MM.1S (cell line): Measurements from ENCODE around the gene ZSCAN20.

Experiments used
- EZH2 ChIP-seq: fragments of 300-600 bp; sonication (generic); optimal IDR thresholded peaks from 2 replicates; pipeline ENCODE3; 2017; ENCODE audit warnings: low read depth, mild to moderate bottlenecking, antibody characterized with exemption, low read length, mixed read lengths
- EZH2phosphoT487 ChIP-seq: fragments of 300-600 bp; sonication (generic); IDR thresholded peaks from 2 replicates; pipeline ENCODE4 v1.6.1; 2018; ENCODE audit warnings: antibody characterized with exemption, low read length
- TF ChIP-seq, protein P1 (sequence below): fragments of 300-600 bp; sonication (generic); IDR thresholded peaks from 2 replicates; pipeline ENCODE4 v1.5.1; 2016; ENCODE audit warnings: antibody characterized with exemption, low read length, mixed read lengths

GRCh38 chr1:33468967-33469366 lies 3.5 kb upstream of the ZSCAN20 start:
- TF ChIP-seq, protein P1, sequence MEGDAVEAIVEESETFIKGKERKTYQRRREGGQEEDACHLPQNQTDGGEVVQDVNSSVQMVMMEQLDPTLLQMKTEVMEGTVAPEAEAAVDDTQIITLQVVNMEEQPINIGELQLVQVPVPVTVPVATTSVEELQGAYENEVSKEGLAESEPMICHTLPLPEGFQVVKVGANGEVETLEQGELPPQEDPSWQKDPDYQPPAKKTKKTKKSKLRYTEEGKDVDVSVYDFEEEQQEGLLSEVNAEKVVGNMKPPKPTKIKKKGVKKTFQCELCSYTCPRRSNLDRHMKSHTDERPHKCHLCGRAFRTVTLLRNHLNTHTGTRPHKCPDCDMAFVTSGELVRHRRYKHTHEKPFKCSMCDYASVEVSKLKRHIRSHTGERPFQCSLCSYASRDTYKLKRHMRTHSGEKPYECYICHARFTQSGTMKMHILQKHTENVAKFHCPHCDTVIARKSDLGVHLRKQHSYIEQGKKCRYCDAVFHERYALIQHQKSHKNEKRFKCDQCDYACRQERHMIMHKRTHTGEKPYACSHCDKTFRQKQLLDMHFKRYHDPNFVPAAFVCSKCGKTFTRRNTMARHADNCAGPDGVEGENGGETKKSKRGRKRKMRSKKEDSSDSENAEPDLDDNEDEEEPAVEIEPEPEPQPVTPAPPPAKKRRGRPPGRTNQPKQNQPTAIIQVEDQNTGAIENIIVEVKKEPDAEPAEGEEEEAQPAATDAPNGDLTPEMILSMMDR = no peak
- TF ChIP-seq EZH2 = no peak
- TF ChIP-seq EZH2phosphoT487 = no peak
